Right hindlimb (tissue), 1 donor: ENCODE results near the gene ETHE1.

Source experiments
- DNase-seq: peaks from one replicate; pipeline ENCODE4 v3.0.0-alpha.2; 2018

The ETHE1 gene

GRCh38 chr19:43526884-43527859 is at the start of gene ETHE1:
Gene ETHE1, minus strand, starts transcription at chr19:43527201. Its CDS starts 24 bp downstream, at chr19:43527177.
- DNase-seq, result peak; percentile 87

DNA sequence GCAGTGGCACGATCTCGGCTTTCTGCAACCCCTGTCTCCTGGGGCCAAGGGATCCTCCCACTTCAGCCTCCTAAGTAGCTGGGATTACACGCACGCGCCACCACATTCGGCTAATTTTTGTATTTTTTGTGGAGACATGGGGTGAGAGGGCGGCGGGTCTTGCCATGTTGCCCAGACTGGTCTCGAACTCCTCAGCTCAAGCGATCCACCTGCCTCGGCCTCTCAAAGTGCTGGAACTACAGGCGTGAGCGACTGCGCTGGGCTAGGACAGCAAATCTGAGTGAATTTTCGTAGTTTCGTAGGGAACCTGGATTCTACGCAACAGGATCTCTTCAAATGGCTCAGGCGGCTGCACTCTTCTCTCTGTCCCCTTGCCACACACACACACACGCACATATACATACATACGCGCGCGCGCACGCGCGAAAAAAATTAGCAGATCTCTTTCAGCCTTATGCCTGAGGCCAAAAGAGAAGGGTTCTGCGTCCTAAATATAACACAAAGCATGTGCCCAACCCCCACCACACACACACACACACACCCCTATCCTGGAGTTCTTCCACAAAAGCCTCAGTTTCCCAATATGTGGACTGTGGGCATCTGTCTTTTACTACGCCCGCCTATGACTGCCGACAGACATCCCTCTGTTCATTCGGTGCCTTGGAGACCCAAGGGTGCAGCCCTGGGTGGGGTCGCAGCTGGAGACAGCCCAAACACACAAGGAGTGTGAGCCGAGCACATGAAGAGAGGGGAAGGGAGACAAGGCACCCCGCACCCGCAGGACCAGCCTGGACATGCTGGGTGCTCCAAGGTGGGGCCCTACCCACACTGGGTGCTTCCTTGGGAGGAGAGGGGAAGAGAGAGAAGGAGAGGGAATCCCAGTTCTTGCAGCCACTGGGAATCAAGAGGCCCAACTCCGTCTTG is 49.2 kb upstream of the ETHE1 start:
- DNase-seq, result peak; percentile 29

DNA sequence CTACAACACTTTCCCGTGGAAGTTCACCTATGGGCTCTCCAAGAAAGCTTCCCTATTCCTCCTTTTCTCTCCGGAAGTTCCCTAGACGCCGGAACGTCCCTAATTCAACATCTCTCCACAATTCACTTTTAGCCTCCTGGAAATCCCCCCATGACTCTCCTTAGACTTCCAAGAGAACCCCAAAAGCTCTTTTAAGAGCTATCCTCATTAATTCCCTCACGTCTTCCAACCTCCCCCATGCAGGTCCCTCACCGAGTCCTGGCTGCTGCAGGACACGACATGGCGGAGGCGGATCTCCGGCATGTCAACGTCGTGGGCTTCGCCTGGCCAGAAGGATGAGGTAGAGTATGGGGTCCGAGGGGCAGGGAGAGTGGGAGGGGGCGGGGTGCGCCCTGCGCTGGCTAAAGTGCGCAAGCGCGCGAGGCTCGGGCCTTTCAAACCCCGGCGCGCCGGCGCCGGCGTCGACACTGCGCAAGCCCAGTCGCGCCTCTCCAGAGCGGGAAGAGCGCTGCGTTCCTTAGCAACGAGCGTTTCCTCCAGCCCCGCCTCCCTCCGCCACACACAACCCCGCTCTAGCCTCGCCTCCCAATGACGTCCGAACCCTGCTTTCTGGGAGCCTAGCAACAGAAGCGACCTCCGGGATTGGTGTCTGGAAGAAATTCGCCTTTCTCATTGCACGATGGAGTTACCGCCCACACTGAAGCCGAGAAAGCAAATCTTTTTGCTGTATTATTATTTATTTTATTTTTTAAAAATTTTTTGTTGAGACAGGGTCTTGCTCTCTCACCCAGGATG is 48.4 kb upstream of the ETHE1 start, which contains the start of the genes PINLYP and XRCC1:
PINLYP (plus strand) TSS at position 646 of the 795 bp plus-strand sequence. CDS start 1,391 bp downstream, outside the sequence.
XRCC1 (minus strand) TSS at position 372 of the 795 bp plus-strand sequence; CDS start at position 303, 69 bp downstream.
- DNase-seq, result peak; percentile 99

GRCh38 chr19:43574424-43575155 is 47.6 kb upstream of the ETHE1 start:
- DNase-seq, result peak; percentile 34

DNA sequence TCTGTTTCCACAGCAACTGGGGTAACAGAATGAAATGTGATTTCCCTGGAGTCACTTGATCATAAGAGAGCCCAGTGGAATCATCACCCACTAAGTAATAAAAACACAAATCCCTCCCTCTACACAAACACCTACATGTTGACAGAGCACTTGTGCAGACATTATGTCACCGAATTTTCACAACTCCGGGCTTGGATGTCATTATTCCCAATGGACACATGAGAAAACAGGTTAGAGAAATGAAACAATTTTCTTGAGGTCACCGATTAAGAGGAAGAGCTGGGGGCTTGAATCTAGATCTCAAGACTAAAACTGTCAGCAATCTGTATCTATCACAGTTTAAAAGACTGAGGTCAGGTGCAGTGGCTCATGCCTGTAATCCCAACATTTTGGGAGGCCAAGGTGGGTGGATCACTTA is 45.2 kb upstream of the ETHE1 start:
- no peak for DNase-seq

- DNase-seq, result no peak
Measured at GRCh38 chr19:43570174-43570791, 43.3 kb upstream of the ETHE1 start.

GRCh38 chr19:43569657-43570056 is 42.7 kb upstream of the ETHE1 start:
- DNase-seq, result no peak

- DNase-seq, result peak; percentile 28
Measured at GRCh38 chr19:43564800-43565199, 37.8 kb upstream of the ETHE1 start.

DNA sequence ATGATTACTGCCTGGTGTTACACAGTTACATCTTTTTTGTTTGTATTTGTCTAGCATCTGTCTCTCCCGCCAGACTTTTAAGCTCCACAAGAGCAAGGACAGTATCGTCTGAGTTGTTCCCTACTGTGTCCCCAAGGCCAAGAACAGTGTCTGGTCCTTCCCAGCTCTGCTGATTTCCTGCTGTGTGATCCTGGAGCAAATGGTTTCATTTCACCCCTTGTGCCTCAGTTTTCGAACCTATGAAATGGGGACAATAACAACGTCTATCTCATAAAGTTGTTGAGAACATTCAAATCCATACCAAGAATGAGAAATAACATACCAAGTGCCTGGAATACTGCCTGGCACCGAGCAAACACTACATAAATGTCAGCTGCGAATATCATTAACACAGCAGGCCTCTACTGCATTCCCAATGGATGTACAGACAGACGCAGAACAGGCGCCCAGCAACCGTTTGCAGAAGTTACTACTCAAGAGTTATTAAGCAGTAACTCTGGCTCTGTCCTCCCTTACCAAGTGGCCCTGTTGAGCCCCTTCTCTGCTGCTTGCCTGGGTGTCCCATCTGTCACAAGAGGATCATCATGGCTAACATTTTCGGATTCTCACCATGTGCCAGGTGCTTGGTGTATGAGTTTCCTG is 36.9 kb upstream of the ETHE1 start:
- peak; percentile 15 for DNase-seq

- DNase-seq, result peak; percentile 57
Measured at GRCh38 chr19:43562698-43563241, 35.8 kb upstream of the ETHE1 start.

DNA sequence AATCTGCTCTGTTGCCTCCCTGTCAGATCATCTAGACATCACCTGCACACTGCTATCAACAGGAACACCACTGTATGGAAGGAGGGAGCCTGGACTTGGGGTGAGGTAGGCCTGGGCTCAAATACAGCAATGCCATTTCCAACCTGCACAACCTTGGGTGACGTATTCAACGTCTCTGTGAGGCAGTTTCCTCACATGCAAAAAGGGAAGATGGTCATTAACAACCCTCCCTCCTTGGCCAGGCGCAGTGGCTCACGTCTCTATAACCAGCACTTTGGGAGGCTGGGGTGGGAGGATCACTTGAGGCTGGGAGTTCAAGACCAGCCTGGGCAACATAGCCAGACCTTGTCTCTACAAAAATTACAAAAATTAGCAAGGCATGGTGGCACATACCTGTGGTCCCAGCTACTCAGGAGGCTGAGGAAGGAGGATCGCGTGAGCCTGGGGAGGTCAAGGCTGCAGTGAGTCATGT is 35.3 kb upstream of the ETHE1 start:
- DNase-seq, result no peak

DNA sequence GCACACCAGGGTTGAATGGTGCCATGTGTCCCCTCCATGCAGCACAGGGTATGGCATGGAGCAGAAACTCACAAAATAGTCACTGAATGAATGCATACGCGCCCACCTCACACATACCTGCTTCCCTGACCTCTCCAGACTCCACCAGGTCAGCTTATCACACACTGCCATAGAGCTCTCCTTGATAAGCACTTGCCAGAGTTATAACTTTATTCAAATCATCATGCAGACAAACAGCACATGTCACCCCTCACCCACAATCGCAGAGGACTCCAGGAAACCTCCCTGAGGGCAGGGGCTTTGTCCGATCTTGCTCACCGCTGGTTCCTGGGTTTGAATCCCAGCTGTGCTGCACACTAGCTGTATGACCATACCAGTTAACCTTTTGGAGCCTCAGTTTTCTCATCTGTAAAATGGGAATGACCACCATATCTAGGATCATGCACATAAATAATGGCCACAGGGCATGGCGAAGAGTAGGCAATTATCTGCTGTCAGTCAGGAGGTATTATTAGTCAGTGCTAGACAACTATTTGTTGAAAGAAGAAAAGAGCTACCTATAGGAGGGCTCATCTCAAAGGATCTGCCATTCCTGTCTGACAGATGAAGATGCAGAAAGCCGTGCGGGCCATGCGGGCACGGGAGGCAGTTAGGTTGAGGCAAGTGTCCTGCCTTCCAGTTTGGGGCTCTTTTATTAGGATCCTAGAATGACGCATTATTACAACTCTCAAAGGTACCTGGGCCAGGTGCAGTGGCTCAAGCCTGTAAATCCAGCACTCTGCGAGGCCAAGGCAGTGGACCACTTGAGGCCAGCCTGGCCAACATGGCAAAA is 34.4 kb upstream of the ETHE1 start:
- DNase-seq, result no peak

- DNase-seq, result peak; percentile 8
Measured at GRCh38 chr19:43560687-43561086, 33.7 kb upstream of the ETHE1 start.

- peak; percentile 75 for DNase-seq
Measured at GRCh38 chr19:43555185-43555770, 28.3 kb upstream of the ETHE1 start.

- no peak for DNase-seq
Measured at GRCh38 chr19:43554317-43554895, 27.4 kb upstream of the ETHE1 start.

DNA sequence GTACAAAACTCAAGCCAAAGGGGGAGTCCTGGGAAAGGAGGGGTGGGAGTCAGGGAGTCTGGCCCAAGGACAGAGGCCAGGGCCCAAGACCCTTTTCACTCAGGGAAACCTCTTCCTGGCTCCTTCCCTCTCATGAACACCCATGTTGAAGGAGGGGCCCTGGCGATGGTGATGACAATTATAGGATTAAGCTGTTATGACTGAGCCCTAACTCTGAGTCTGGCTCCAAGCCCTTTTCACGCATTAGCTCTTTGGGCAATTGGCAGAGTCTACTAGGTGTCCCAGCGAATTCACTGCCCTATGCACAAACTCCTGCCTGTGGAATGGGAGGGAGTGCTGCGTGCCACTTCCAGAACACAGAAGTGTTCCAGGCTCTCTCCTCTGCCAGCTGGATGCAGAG is 26.7 kb upstream of the ETHE1 start:
- DNase-seq, result no peak

GRCh38 chr19:43552616-43553015 is 25.6 kb upstream of the ETHE1 start:
- peak; percentile 11 for DNase-seq

DNA sequence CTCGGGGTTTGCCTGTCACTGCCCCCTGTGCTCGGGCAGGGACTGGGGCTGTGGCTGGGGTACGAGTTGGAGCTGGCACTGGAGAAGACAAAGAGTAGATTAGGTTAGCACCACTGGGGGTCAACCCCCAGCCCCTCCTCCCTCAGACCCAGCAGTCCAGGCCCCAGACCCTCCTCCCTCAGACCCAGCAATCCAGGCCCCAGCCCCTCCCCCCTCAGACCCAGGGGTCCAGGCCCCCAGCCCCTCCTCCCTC is 25.1 kb upstream of the ETHE1 start:
- peak; percentile 13 for DNase-seq
